GM12891 (cell line): Measurements from ENCODE around the gene AQP12A.
"Not testable (repeated sequence)": the region's sequence is repeated elsewhere in the genome, so short reads cannot be mapped to it uniquely, and the experiment has no call there.

Experiments used
- DNase-seq: peaks from one replicate; pipeline ENCODE4 v3.0.0; 2011; ENCODE audit warnings: low spot score; ENCODE audit not compliant: insufficient read length
- FAIRE-seq: peaks from 2 replicates; lab custom pipeline; 2011; peaks lifted over from hg19 to GRCh38; lab: Jason Lieb, UNC
- PAX5 ChIP-seq: IDR thresholded peaks from 2 replicates; pipeline ENCODE4 v1.6.1; 2011; ENCODE audit warnings: low read length, moderate library complexity, mild to moderate bottlenecking; ENCODE audit not compliant: insufficient read depth, severe bottlenecking
- POLR2A ChIP-seq: IDR thresholded peaks from 2 replicates; pipeline ENCODE4 v1.6.1; 2011; ENCODE audit warnings: low read depth, low read length, control low read depth
- POLR2AphosphoS5 ChIP-seq: IDR thresholded peaks from 2 replicates; pipeline ENCODE4 v1.6.1; 2011; ENCODE audit warnings: low read depth, low read length, control low read depth
- POU2F2 ChIP-seq: IDR thresholded peaks from 2 replicates; pipeline ENCODE4 v1.6.1; 2011; ENCODE audit warnings: low read depth, mild to moderate bottlenecking, control low read depth, low read length, moderate library complexity
- SPI1 ChIP-seq: IDR thresholded peaks from 2 replicates; pipeline ENCODE4 v1.6.1; 2011; ENCODE audit warnings: low read depth, low read length, control low read depth
- TAF1 ChIP-seq: IDR thresholded peaks from 2 replicates; pipeline ENCODE4 v1.6.1; 2011; ENCODE audit warnings: low read depth, low read length, control low read depth

AQP12A gene

DNA sequence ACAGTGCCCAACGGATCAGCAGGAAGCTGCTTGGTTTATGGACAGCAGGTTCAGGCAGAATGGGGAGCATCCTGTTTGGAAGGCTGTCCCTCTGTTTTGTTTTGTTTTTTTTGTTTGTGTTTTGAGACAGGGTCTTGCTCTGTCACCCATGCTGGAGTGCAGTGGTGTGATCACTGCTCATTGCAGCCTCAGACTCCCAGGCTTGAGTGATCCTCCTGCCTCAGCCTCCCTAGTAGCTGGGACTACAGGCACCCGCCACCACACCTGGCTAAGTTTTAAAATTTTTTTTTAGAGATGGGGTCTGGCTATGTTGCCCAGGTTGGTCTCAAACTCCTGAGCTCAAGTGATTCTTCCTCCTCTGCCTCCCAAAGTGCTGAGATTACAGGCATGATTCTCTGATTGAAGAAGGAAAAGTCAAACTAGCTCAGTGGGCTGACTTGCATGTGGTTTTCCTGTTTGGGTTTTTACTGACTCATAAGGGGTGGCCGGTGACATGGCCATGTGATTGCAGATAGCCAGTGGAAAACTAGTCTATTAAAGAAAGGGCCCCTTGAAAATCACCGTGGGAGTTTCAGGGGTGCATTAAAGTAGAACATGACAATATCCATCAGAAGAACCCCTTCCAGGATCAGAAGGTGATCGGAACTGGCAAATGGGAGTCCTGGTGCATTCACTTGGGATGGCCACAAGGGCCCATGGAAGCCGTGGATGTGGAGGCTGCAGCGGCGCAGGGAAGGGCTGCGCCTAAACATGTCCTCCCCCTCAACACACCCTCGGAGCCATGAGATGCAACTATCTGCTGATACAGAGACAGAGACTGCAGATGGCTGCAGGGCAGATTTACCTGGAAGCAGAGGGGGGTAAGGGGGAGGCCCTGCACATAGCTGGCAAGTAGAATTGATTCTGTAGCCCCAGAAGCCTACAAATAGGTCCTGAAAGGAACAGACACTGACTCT is 35.5 kb upstream of the AQP12A start:
- peak; percentile 48 for DNase-seq
- no peak for TF ChIP-seq POLR2AphosphoS5
- no peak for TF ChIP-seq POLR2A
- TF ChIP-seq SPI1, result no peak
- TF ChIP-seq PAX5, result no peak
- TF ChIP-seq TAF1, result no peak
- FAIRE-seq, result no peak

DNA sequence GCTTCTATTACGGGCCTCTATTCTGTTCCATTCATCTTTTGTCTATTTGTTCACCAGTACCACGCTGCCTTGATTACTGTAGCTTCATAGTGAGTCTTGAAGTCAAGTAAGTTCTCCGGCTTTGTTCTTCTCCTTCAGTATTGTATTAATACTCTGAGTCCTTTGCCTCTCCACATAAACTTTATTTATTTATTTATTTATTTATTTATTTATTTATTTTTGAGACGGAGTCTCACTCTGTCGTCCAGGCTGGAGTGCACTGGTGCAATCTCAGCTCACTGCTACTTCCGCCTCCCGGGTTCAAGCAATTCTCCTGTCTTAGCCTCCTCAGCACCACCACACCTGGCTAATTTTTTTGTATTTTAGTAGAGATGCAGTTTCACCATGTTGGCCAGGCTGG is 31.8 kb upstream of the AQP12A start:
- not testable (repeated sequence) for FAIRE-seq, DNase-seq

DNA sequence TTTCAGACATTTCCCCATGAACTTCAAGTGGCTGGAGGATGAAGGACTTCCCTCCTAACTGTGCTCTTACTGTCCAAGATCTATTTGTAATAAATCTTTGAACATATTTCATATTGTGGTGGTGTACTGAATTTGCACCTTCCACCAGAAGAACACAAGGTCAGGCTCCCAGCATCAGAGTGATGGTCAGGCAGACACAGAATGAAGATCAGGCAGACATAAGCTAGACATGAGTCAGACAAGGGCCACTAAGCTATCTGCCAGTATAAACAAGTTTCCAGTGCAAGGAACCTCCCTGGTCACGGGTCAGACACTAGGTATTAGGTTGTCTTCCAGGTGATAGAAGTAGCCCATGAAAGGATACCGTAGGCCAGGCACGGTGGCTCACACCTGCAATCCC is 29.0 kb upstream of the AQP12A start:
- DNase-seq (no peak), FAIRE-seq (no peak)
- TF ChIP-seq POLR2AphosphoS5 (no peak), POU2F2 (no peak), POLR2A (no peak), TAF1 (no peak), PAX5 (no peak), SPI1 (no peak)

DNA sequence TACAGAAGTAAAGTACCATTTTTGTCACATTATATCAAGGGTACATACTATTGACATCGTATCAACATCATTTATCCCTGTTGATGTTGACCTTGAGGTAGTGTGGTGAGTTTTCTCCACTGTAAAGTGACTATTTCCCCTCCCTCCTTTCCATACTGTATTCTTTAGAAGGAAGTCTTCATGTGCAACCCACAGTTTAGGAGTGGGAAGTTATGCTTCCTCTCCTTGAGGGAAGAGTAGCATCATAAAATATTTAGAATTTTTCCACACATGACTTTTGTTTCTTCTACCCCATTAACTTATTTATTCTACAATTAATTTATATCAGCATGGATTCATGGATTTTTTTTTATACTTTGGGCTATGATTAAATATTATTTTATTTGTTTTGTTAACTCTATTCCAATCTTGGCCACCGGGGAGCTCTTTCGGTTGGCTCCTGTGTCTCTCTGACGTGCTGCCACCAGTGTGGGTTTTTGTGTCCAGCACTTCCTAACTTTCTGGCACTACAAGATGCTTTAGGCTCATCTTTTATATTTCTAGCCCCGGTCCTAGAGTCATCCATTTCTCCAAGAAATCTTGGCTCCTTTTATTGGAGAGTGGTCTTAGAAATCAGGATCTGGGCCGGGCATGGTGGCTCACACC is 28.0 kb upstream of the AQP12A start:
- no peak for TF ChIP-seq POU2F2
- no peak for TF ChIP-seq PAX5
- TF ChIP-seq POLR2AphosphoS5, result no peak
- no peak for TF ChIP-seq SPI1
- no peak for TF ChIP-seq POLR2A
- no peak for TF ChIP-seq TAF1
- no peak for FAIRE-seq
- no peak for DNase-seq

DNA sequence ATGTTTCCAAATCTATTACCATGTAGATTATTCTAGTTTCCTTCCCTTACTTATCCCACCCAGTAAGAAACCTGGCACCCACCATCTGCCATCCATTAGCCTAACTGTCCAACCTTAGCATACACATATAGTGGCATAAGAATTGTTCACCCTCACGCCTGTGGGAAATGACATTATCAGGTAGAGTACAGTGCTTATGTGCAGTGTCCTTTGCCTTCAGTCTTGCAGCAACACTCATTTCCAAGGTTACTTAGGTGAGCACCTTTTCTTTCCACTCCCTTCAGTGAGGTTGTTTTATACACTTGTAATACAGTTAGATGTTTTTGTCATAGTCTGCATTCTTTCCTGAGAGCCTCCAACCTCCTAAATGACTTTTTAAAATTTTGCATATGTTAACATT is 27.0 kb upstream of the AQP12A start:
- FAIRE-seq (no peak), DNase-seq (no peak)
- TF ChIP-seq POLR2AphosphoS5 (no peak), TAF1 (no peak), PAX5 (no peak), POU2F2 (no peak), POLR2A (no peak), SPI1 (no peak)

DNA sequence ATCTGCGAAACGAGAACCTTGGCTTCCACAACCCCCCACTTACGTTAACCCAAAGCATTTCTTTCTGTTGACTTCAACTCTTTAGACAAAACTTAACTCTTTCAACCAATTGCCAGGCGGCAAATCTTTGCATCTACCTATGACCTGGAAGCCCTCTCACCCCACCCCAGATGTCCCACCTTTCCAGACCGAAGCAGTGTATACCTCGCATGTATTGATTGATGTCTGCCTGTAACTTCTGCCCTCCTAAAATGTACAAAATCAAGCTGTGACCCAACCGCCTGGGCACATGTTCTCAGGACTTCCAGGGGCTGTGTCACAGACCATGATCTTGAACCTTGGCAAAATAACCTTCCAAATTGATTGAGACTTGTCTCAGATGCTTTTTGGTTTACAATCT is 21.3 kb upstream of the AQP12A start:
- FAIRE-seq, result no peak
- TF ChIP-seq PAX5, result no peak
- no peak for TF ChIP-seq POU2F2
- TF ChIP-seq TAF1, result no peak
- TF ChIP-seq SPI1, result no peak
- no peak for TF ChIP-seq POLR2AphosphoS5
- TF ChIP-seq POLR2A, result no peak

DNA sequence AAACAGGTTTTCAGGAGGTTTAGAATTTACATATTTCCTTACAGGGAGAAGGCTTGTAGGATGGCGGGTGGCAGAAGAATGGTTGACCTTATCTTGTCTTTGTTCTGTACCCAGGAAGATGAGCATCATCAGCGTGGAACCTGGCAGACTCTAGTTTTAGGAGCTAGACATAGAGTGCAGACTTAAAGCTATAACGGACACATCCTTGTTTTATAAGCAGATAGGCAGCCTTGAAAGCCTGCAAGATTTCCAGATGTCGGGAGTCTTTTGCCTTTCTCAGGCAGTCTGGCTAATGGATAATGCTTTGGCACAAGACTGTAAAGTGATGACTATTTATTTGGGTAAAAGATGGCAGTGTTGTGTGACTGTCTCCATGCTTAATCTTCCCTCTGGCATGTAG is 20.7 kb upstream of the AQP12A start:
- FAIRE-seq, result no peak
- no peak for TF ChIP-seq POU2F2
- TF ChIP-seq PAX5, result no peak
- TF ChIP-seq POLR2AphosphoS5, result no peak
- no peak for TF ChIP-seq POLR2A
- no peak for TF ChIP-seq SPI1
- no peak for TF ChIP-seq TAF1

More for the DNA sequence above, 21.3 kb upstream of the AQP12A start:
- no peak for DNase-seq

DNA sequence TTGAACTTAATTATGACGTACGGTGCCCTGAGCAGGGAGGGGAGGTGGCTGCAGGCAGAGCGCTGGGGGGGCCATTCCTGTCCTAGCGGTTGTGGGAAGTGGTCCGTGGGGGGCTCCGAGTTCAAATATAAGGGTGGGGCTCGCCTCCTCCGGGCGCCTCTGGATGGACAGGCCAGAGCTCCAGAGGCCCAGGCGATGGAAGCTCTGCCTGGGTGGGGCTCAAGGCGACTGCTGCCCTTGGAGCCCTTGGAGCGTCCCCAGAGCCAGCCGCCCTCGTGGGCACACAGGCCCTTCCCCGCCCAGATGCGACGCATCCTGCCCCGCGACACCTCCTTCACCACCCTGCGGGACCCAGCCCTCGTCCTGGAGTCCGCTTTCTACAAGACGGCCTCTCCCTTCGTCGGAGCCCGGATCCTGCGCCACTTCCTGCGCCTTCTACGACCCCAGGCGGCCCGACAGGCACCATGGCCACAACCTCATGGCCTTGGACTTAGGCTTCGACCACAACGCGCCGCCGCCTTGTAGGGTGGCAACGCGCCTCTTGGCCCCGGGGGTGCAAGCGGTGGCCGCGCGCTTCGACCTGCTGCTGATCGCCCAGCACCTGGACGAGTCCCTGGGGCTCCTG is 19.5 kb upstream of the AQP12A start:
- TF ChIP-seq POLR2A (no peak), TAF1 (no peak), POU2F2 (no peak), PAX5 (no peak)
- FAIRE-seq, result no peak
- DNase-seq, result no peak

More for the DNA sequence above, 20.7 kb upstream of the AQP12A start:
- DNase-seq, result no peak

DNA sequence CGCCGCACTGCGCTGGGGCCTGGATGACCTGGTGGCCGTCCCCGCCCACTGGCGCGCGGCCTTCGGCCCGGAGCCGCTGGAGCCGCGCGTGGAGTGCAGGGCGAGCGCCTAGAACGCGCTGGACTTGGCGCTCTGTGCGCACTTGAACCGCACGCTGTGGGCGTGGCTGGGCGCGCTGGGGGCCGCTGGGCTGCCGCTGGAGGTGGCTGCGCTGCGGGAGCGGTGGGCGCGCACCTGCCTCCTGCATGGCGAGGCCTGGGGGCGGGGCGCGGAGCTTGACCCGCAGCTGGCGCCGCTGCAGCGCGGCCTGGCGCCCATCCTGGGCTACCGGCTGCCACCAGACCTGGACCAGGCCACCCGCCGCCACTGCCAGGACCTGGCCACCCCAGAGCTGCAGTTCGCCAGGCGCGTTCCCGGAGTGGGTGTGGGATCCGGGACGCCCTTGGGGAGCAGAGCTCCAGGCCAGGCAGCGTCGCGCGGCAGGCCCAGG is 18.9 kb upstream of the AQP12A start:
- FAIRE-seq (no peak), DNase-seq (no peak)
- TF ChIP-seq TAF1, result no peak
- TF ChIP-seq POLR2A, result no peak
- no peak for TF ChIP-seq POU2F2
- TF ChIP-seq SPI1, result no peak

DNA sequence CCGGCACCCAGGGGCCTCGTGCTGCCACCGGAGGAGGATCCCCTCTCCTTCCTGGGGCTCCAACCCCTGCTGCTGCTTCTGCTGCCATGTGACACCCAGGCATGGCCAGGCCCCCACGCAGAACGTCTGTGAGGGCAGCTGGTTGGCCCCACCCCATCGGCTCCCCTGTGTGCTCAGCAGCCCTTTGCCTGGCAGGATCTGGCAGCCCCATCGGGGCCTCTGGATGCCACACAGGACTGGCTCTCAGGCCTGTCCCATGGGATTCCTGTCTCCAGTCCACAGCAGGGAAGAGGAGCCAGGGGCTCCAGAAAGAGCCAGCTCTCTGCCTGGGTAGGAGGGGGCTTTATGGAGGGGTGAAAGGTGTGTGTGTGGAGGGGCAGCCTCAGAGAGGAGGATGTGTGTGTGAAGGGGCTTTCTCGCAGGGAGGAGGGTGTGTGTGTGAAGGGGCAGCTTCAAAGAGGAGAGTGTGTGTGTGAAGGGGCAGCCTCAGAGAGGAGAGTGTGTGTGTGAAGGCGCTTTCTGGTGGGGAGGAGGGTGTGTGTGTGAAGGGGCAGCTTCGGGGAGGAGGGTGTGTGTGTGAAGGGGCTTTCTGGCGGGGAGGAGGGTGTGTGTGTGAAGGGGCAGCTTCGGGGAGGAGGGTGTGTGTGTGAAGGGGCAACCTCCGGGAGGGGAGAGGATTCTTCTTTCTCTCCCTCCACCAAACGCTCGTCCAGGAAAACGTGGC is 17.0 kb upstream of the AQP12A start:
- not testable (repeated sequence) for DNase-seq, FAIRE-seq

DNA sequence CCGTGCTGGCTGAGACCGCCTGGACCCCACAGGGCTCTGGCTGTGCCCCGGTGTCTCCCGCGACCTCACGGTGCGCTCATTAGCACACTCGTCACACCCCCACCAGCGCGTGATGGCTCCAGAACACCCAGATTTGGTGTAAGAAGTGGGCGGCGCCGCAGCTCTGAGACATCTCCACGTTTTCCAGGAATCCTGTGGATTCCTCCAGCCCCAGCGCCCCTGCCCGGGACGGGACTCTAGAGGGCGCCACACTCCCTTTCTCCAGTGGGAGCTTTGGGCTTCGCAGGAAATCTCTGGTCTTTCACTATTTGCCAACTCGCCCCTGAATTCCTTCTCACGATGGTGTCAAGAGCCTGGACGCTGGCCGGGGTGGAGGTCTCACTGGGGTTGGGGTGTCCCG is 16.3 kb upstream of the AQP12A start:
- FAIRE-seq, result peak; percentile 57
- DNase-seq, result not testable (repeated sequence)

DNA sequence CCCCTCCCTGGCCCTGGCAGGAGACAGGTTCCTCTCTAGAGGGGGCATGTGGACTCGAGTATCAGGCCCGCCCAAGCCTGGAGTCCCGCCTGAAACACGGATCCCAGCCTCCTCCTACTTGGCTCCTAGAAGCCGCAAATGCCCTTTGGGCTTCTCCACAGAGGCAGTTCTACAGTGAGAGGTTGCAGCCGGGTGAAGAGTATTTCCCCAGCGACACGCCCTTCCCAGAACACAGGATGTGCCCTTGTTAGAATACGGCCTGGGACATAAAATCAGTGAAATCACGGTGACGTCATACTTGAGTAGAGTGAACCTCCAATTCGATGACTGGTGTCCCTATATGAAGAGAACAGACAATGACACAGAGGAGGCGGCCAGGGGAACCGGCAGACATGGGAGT is 13.6 kb upstream of the AQP12A start:
- DNase-seq, FAIRE-seq: not testable (repeated sequence)

DNA sequence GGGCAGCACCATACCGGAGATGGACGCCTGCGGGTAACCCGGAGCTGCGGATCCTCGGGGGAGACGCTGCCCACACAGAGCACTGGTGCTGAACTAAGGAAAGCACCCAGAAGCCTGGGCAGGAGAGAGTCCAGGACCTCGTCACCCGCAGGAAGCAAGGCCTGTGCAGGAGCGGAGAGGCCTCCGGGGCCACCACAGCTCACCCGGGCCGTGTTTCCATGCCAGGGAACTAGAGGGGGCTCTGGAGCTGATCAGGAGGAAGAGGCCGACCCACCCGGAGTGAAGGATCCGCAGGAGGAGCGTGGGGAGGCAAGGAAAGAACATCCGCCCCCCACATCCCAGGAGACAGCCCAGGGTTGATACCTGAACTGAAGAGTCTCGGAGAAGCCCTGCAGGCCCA is 12.8 kb upstream of the AQP12A start:
- DNase-seq, FAIRE-seq: not testable (repeated sequence)

DNA sequence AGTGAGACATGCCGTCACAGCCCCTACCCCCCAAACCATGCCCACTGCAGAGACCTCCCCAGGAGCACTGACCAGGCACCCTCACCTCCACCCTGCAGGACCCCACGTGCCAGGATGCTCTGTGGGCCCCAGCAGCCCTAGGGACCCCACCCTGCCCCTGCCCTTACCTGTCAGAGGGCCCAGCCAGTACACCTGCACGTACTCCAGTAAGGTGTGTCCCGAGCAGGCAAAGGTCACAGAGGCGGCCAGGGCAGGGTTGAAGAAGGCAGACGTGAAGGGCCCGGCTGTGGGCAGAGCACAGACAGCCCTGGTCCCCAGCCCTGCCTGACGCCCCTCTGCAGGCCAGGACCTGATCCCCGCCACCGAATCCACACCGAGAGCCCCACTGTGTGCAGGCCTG is 11.5 kb upstream of the AQP12A start:
- not testable (repeated sequence) for FAIRE-seq, DNase-seq
